ENCODE results near the gene ITGA2B. TPM values are rescaled to one million over a fixed set of nuclear protein-coding genes. Genes with fewer than 3 reads are reported as not detected.

The ITGA2B gene
- total and polyA plus RNA-seq, 2 of the 13 experiments (the other 11 are each of a cell fraction or from before 2014, with no cell fraction given): 0.38 to 1.1 TPM

DNA sequence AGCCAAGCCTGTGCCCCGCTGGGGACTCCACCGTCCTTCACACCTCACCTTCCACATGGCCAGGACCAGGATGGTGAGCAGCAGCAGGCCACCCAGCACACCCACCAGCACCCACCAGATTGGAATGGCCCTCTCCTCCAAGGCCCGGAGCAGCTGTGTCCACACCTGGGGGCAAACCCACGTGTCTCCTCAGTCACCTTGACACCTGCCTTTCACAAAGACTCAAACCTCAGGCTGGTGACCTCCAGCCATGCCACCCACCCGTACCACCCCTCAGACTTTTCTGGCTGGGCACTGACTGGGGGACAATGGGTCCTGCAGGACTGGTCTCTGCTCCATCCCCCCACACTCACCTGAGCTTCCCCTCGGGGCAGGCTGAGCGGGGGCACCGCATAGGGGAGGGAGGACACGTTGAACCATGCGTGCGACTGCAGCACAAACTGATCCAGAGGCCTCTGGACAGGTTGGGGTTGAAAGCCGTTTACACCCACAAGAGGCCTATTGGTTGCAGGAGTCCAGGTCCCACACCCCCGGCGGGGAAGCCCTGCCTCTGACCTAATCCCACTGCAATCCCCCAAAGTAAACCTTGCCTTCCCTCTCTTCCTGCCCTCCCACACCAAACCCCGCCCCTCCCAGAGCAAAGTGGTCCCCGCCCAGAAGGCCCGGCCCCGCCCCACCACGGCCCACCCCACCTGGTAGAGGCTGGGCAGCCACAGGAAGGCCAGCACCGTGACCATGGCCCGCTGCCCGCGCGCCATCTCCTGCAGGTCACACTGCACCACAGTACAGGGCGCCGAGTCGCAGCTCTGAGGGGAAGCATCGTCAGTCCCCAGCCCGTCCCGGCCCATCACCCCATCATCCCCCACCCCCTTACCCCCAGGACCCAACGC lies 14.9 kb downstream of the ITGA2B start (continued):
- TF ChIP-seq, protein P1, sequence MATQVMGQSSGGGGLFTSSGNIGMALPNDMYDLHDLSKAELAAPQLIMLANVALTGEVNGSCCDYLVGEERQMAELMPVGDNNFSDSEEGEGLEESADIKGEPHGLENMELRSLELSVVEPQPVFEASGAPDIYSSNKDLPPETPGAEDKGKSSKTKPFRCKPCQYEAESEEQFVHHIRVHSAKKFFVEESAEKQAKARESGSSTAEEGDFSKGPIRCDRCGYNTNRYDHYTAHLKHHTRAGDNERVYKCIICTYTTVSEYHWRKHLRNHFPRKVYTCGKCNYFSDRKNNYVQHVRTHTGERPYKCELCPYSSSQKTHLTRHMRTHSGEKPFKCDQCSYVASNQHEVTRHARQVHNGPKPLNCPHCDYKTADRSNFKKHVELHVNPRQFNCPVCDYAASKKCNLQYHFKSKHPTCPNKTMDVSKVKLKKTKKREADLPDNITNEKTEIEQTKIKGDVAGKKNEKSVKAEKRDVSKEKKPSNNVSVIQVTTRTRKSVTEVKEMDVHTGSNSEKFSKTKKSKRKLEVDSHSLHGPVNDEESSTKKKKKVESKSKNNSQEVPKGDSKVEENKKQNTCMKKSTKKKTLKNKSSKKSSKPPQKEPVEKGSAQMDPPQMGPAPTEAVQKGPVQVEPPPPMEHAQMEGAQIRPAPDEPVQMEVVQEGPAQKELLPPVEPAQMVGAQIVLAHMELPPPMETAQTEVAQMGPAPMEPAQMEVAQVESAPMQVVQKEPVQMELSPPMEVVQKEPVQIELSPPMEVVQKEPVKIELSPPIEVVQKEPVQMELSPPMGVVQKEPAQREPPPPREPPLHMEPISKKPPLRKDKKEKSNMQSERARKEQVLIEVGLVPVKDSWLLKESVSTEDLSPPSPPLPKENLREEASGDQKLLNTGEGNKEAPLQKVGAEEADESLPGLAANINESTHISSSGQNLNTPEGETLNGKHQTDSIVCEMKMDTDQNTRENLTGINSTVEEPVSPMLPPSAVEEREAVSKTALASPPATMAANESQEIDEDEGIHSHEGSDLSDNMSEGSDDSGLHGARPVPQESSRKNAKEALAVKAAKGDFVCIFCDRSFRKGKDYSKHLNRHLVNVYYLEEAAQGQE (IDR thresholded peaks at IDR 0.05; ENCODE audit: borderline replicate concordance in 1 of 2, low read depth in 1 of 2, low read length in 2 of 2): 0 out of 4 replicates have a peak, but pooled peaks of 1 of the 2 experiments have one; percentile 14
- TF ChIP-seq, protein P2, sequence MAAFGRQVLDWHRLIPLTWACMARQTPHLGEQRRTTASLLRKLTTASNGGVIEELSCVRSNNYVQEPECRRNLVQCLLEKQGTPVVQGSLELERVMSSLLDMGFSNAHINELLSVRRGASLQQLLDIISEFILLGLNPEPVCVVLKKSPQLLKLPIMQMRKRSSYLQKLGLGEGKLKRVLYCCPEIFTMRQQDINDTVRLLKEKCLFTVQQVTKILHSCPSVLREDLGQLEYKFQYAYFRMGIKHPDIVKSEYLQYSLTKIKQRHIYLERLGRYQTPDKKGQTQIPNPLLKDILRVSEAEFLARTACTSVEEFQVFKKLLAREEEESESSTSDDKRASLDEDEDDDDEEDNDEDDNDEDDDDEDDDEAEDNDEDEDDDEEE (CRISPR knock-in tag; IDR thresholded peaks at IDR 0.05): no peak
- TF ChIP-seq MEF2D (CRISPR knock-in tag; IDR thresholded peaks at IDR 0.05): peak; percentile 19; the same call in 1 of the 2 replicates
- TF ChIP-seq, protein P3, sequence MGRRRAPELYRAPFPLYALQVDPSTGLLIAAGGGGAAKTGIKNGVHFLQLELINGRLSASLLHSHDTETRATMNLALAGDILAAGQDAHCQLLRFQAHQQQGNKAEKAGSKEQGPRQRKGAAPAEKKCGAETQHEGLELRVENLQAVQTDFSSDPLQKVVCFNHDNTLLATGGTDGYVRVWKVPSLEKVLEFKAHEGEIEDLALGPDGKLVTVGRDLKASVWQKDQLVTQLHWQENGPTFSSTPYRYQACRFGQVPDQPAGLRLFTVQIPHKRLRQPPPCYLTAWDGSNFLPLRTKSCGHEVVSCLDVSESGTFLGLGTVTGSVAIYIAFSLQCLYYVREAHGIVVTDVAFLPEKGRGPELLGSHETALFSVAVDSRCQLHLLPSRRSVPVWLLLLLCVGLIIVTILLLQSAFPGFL (CRISPR knock-in tag; IDR thresholded peaks at IDR 0.05): no peak
- TF ChIP-seq, protein P4, sequence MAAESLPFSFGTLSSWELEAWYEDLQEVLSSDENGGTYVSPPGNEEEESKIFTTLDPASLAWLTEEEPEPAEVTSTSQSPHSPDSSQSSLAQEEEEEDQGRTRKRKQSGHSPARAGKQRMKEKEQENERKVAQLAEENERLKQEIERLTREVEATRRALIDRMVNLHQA (CRISPR knock-in tag; IDR thresholded peaks at IDR 0.05): no peak
- TF ChIP-seq ISL2 (CRISPR knock-in tag; IDR thresholded peaks at IDR 0.05): no peak
- TF ChIP-seq, protein P5, sequence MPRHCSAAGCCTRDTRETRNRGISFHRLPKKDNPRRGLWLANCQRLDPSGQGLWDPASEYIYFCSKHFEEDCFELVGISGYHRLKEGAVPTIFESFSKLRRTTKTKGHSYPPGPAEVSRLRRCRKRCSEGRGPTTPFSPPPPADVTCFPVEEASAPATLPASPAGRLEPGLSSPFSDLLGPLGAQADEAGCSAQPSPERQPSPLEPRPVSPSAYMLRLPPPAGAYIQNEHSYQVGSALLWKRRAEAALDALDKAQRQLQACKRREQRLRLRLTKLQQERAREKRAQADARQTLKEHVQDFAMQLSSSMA (CRISPR knock-in tag; IDR thresholded peaks at IDR 0.05): peak; percentile 54; the same call in 1 of the 2 replicates
- TF ChIP-seq STAT5B (CRISPR knock-in tag; IDR thresholded peaks at IDR 0.05): no peak
- TF ChIP-seq POLR2AphosphoS5 (IDR thresholded peaks at IDR 0.05; ENCODE audit: low read depth, low read length): peak; percentile 46; the same call in 1 of the 2 replicates
- TF ChIP-seq, protein P6, sequence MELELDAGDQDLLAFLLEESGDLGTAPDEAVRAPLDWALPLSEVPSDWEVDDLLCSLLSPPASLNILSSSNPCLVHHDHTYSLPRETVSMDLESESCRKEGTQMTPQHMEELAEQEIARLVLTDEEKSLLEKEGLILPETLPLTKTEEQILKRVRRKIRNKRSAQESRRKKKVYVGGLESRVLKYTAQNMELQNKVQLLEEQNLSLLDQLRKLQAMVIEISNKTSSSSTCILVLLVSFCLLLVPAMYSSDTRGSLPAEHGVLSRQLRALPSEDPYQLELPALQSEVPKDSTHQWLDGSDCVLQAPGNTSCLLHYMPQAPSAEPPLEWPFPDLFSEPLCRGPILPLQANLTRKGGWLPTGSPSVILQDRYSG (CRISPR knock-in tag; IDR thresholded peaks at IDR 0.05): no peak
- TF ChIP-seq SMARCE1 (IDR thresholded peaks at IDR 0.05; ENCODE audit: borderline replicate concordance): no peak
- TF ChIP-seq, protein P7, sequence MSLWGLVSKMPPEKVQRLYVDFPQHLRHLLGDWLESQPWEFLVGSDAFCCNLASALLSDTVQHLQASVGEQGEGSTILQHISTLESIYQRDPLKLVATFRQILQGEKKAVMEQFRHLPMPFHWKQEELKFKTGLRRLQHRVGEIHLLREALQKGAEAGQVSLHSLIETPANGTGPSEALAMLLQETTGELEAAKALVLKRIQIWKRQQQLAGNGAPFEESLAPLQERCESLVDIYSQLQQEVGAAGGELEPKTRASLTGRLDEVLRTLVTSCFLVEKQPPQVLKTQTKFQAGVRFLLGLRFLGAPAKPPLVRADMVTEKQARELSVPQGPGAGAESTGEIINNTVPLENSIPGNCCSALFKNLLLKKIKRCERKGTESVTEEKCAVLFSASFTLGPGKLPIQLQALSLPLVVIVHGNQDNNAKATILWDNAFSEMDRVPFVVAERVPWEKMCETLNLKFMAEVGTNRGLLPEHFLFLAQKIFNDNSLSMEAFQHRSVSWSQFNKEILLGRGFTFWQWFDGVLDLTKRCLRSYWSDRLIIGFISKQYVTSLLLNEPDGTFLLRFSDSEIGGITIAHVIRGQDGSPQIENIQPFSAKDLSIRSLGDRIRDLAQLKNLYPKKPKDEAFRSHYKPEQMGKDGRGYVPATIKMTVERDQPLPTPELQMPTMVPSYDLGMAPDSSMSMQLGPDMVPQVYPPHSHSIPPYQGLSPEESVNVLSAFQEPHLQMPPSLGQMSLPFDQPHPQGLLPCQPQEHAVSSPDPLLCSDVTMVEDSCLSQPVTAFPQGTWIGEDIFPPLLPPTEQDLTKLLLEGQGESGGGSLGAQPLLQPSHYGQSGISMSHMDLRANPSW (CRISPR knock-in tag; IDR thresholded peaks at IDR 0.05; ENCODE audit: borderline replicate concordance): no peak
- TF ChIP-seq CBX5 (CRISPR knock-in tag; IDR thresholded peaks at IDR 0.05; ENCODE audit: borderline replicate concordance): 0 out of 2 replicates have a peak, but pooled peaks have one; percentile 23
- TF ChIP-seq RBM39 (IDR thresholded peaks at IDR 0.05; ENCODE audit: low read depth, low read length, poor library complexity, severe bottlenecking): peak; percentile 17
- 0 out of 2 replicates have a peak, but pooled peaks have one; percentile 7 for TF ChIP-seq MAZ (IDR thresholded peaks at IDR 0.05; ENCODE audit: borderline replicate concordance, low read depth, low read length)
- TF ChIP-seq MAZ (CRISPR knock-in tag; IDR thresholded peaks at IDR 0.05; ENCODE audit: low read depth): peak; percentile 79
